GM12872 (cell line): ENCODE results near the gene OR13C8.

Experiments used
- CTCF ChIP-seq: IDR thresholded peaks from 3 replicates; pipeline ENCODE4 v1.5.1; 2011; ENCODE audit warnings: low read depth, mild to moderate bottlenecking, low read length, moderate library complexity; ENCODE audit not compliant: insufficient read depth

The OR13C8 gene

GRCh38 chr9:104568868-104569267, at the start of gene OR13C8:
OR13C8 (plus strand) TSS chr9:104569168; CDS start chr9:104569168, 0 bp downstream.
- TF ChIP-seq CTCF = no peak

- TF ChIP-seq CTCF = no peak
Measured at GRCh38 chr9:104527109-104527508, 41.9 kb upstream of the OR13C8 start, which contains the start of gene OR13C4. OR13C4 (minus strand) TSS chr9:104527209; CDS start chr9:104527209, 0 bp downstream.

- no peak for TF ChIP-seq CTCF
Measured at GRCh38 chr9:104536756-104537155, 32.2 kb upstream of the OR13C8 start, which contains the start of gene OR13C3. OR13C3 (minus strand) TSS chr9:104536856; CDS start chr9:104536723, 133 bp downstream.

GRCh38 chr9:104539275-104539674, 29.7 kb upstream of the OR13C8 start:
- TF ChIP-seq CTCF = no peak

- no peak for TF ChIP-seq CTCF
Measured at GRCh38 chr9:104544644-104545043, 24.3 kb upstream of the OR13C8 start.

- no peak for TF ChIP-seq CTCF
Measured at GRCh38 chr9:104553261-104553660, 15.7 kb upstream of the OR13C8 start.

- no peak for TF ChIP-seq CTCF
Measured at GRCh38 chr9:104555521-104555920, 13.4 kb upstream of the OR13C8 start.
